Measurements from ENCODE around the gene RHBDD1.

GRCh38 chr2:227000123-227000522 lies 164.3 kb downstream of the RHBDD1 start:
- TF ChIP-seq POLR2AphosphoS5 (IDR thresholded peaks at IDR 0.05) (no peak), POLR2A (IDR thresholded peaks at IDR 0.05) (no peak), EP300 (IDR thresholded peaks at IDR 0.05) (no peak)
- TF ChIP-seq, protein P1, sequence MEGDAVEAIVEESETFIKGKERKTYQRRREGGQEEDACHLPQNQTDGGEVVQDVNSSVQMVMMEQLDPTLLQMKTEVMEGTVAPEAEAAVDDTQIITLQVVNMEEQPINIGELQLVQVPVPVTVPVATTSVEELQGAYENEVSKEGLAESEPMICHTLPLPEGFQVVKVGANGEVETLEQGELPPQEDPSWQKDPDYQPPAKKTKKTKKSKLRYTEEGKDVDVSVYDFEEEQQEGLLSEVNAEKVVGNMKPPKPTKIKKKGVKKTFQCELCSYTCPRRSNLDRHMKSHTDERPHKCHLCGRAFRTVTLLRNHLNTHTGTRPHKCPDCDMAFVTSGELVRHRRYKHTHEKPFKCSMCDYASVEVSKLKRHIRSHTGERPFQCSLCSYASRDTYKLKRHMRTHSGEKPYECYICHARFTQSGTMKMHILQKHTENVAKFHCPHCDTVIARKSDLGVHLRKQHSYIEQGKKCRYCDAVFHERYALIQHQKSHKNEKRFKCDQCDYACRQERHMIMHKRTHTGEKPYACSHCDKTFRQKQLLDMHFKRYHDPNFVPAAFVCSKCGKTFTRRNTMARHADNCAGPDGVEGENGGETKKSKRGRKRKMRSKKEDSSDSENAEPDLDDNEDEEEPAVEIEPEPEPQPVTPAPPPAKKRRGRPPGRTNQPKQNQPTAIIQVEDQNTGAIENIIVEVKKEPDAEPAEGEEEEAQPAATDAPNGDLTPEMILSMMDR (IDR thresholded peaks at IDR 0.05), result no peak
